HUES48 (cell line): Measurements from ENCODE around the gene CPPED1.

ENCODE experiments used
- H3K27ac ChIP-seq: one replicate; pipeline ENCODE4 v1.7.0; 2013; ENCODE audit warnings: low read depth, low read length, inconsistent platforms
- H3K27me3 ChIP-seq: 2 replicates; pipeline ENCODE4 v1.6.1; 2013; ENCODE audit warnings: mild to moderate bottlenecking, low read length; ENCODE audit not compliant: control insufficient read depth, insufficient read depth
- H3K36me3 ChIP-seq: 2 replicates; pipeline ENCODE4 v1.6.1; 2013; ENCODE audit warnings: low read length; ENCODE audit not compliant: control insufficient read depth, insufficient read depth
- H3K4me1 ChIP-seq: 2 replicates; pipeline ENCODE4 v1.6.1; 2013; ENCODE audit warnings: mild to moderate bottlenecking, low read length; ENCODE audit not compliant: control insufficient read depth, insufficient read depth
- H3K4me3 ChIP-seq: 2 replicates; pipeline ENCODE4 v1.5.1; 2013; ENCODE audit warnings: mild to moderate bottlenecking, low read depth, low read length
- H3K9ac ChIP-seq: 2 replicates; pipeline ENCODE4 v1.6.1; 2013; ENCODE audit warnings: mild to moderate bottlenecking, low read depth, low read length, moderate library complexity
- H3K9me3 ChIP-seq: 2 replicates; pipeline ENCODE4 v1.6.1; 2013; ENCODE audit warnings: low read length; ENCODE audit not compliant: control insufficient read depth, insufficient read depth

CPPED1 gene

GRCh38 chr16:12791340-12791739, 12.3 kb downstream of the CPPED1 start:
- H3K27me3 ChIP-seq = no peaks in the 10 kb centered on the region
- H3K9me3 ChIP-seq = 0 out of 2 replicates have a peak, but pooled peaks cover 7% of the 10 kb centered on the region
- no peak overlapping the region for H3K9ac ChIP-seq
- H3K36me3 ChIP-seq = no peaks in the 10 kb centered on the region
- H3K4me3 ChIP-seq = no peak overlapping the region
- H3K27ac ChIP-seq = no peak overlapping the region
- H3K4me1 ChIP-seq = peaks cover 9% of the 10 kb centered on the region

GRCh38 chr16:12788758-12789157, 14.9 kb downstream of the CPPED1 start:
- H3K9ac ChIP-seq = no peak overlapping the region
- H3K27ac ChIP-seq = no peak overlapping the region
- H3K9me3 ChIP-seq = 0 out of 2 replicates have a peak, but pooled peaks cover 7% of the 10 kb centered on the region
- H3K36me3 ChIP-seq = no peaks in the 10 kb centered on the region
- H3K4me3 ChIP-seq = no peak overlapping the region
- no peaks in the 10 kb centered on the region for H3K27me3 ChIP-seq
- peaks cover 6% of the 10 kb centered on the region for H3K4me1 ChIP-seq

GRCh38 chr16:12786081-12786480, 17.6 kb downstream of the CPPED1 start:
- Histone ChIP-seq H3K4me1 (no peaks in the 10 kb centered on the region), H3K9me3 (0 out of 2 replicates have a peak, but pooled peaks cover 7% of the 10 kb centered on the region), H3K36me3 (0 out of 2 replicates have a peak, but pooled peaks cover under 1% of the 10 kb centered on the region), H3K27me3 (no peaks in the 10 kb centered on the region), H3K4me3 (no peak overlapping the region), H3K9ac (no peak overlapping the region), H3K27ac (no peak overlapping the region)

- Histone ChIP-seq H3K9ac (no peak overlapping the region), H3K4me1 (no peaks in the 10 kb centered on the region), H3K27ac (no peak overlapping the region), H3K36me3 (peaks cover 6% of the 10 kb centered on the region; the same call in 1 of the 2 replicates), H3K9me3 (0 out of 2 replicates have a peak, but pooled peaks cover 7% of the 10 kb centered on the region), H3K27me3 (no peaks in the 10 kb centered on the region), H3K4me3 (no peak overlapping the region)
These were observed 19.6 kb downstream of the CPPED1 start for GRCh38 chr16:12784076-12784475.

- Histone ChIP-seq H3K36me3 (peaks cover 6% of the 10 kb centered on the region; the same call in 1 of the 2 replicates), H3K27ac (no peak overlapping the region), H3K4me1 (no peaks in the 10 kb centered on the region), H3K4me3 (no peak overlapping the region), H3K9ac (no peak overlapping the region), H3K9me3 (no peaks in the 10 kb centered on the region), H3K27me3 (no peaks in the 10 kb centered on the region)
These were observed 21.9 kb downstream of the CPPED1 start for GRCh38 chr16:12781777-12782176.

- H3K4me1 ChIP-seq = no peaks in the 10 kb centered on the region
- H3K36me3 ChIP-seq = peaks cover 6% of the 10 kb centered on the region; the same call in 1 of the 2 replicates
- H3K27ac ChIP-seq = no peak overlapping the region
- H3K9ac ChIP-seq = no peak overlapping the region
- H3K27me3 ChIP-seq = no peaks in the 10 kb centered on the region
- no peak overlapping the region for H3K4me3 ChIP-seq
- no peaks in the 10 kb centered on the region for H3K9me3 ChIP-seq
These were observed 23.2 kb downstream of the CPPED1 start for GRCh38 chr16:12780467-12780866.

GRCh38 chr16:12778726-12779125, 25.0 kb downstream of the CPPED1 start:
- no peaks in the 10 kb centered on the region for H3K4me1 ChIP-seq
- no peak overlapping the region for H3K4me3 ChIP-seq

GRCh38 chr16:12775656-12776236, 27.9 kb downstream of the CPPED1 start:
- Histone ChIP-seq H3K36me3 (peaks cover 2% of the 10 kb centered on the region; the same call in 1 of the 2 replicates), H3K9ac (no peak overlapping the region)

More at GRCh38 chr16:12778726-12779125, 25.0 kb downstream of the CPPED1 start:
- no peak overlapping the region for H3K27ac ChIP-seq
- no peaks in the 10 kb centered on the region for H3K27me3 ChIP-seq
- H3K9me3 ChIP-seq = no peaks in the 10 kb centered on the region
- no peak overlapping the region for H3K9ac ChIP-seq
- H3K36me3 ChIP-seq = peaks cover 6% of the 10 kb centered on the region; the same call in 1 of the 2 replicates

GRCh38 chr16:12773221-12773620, 30.5 kb downstream of the CPPED1 start:
- Histone ChIP-seq H3K4me3 (no peak overlapping the region), H3K27me3 (no peaks in the 10 kb centered on the region), H3K36me3 (no peaks in the 10 kb centered on the region), H3K4me1 (no peaks in the 10 kb centered on the region), H3K9me3 (no peaks in the 10 kb centered on the region), H3K27ac (no peak overlapping the region), H3K9ac (no peak overlapping the region)

More at GRCh38 chr16:12775656-12776236, 27.9 kb downstream of the CPPED1 start:
- H3K9me3 ChIP-seq = no peaks in the 10 kb centered on the region
- no peaks in the 10 kb centered on the region for H3K27me3 ChIP-seq
- no peak overlapping the region for H3K4me3 ChIP-seq
- no peaks in the 10 kb centered on the region for H3K4me1 ChIP-seq
- no peak overlapping the region for H3K27ac ChIP-seq

GRCh38 chr16:12771341-12771798, 32.3 kb downstream of the CPPED1 start:
- no peaks in the 10 kb centered on the region for H3K4me1 ChIP-seq
- no peak overlapping the region for H3K4me3 ChIP-seq
- no peak overlapping the region for H3K27ac ChIP-seq
- no peaks in the 10 kb centered on the region for H3K27me3 ChIP-seq
- no peaks in the 10 kb centered on the region for H3K9me3 ChIP-seq
- no peaks in the 10 kb centered on the region for H3K36me3 ChIP-seq
- no peak overlapping the region for H3K9ac ChIP-seq

GRCh38 chr16:12769525-12769924, 34.2 kb downstream of the CPPED1 start:
- no peak overlapping the region for H3K9ac ChIP-seq
- H3K36me3 ChIP-seq = no peaks in the 10 kb centered on the region
- no peaks in the 10 kb centered on the region for H3K9me3 ChIP-seq
- H3K4me3 ChIP-seq = no peak overlapping the region
- no peaks in the 10 kb centered on the region for H3K4me1 ChIP-seq
- no peak overlapping the region for H3K27ac ChIP-seq
- H3K27me3 ChIP-seq = no peaks in the 10 kb centered on the region
